Measurements from ENCODE around the gene CEP63. TPM values are rescaled to one million over a fixed set of nuclear protein-coding genes. Genes with fewer than 3 reads are reported as not detected.

Gene CEP63
- total and polyA plus RNA-seq, 2 experiments from 2014 or later = 15.1 to 53.9 TPM

- H3K4me2 ChIP-seq = no peak overlapping the region
- no peaks in the 10 kb centered on the region for H3K4me1 Mint-ChIP-seq
- H3K79me2 ChIP-seq (replicated peaks; ENCODE audit: insufficient read depth) = no peaks in the 10 kb centered on the region
- H3K27me3 ChIP-seq (ENCODE audit: insufficient read depth) = no peaks in the 10 kb centered on the region
- DNase-seq (ENCODE audit: low spot score) = no peak
- H3K9me3 Mint-ChIP-seq = peaks cover 3% of the 10 kb centered on the region; the same call in 2 of the 3 replicates
- TF ChIP-seq REST (IDR thresholded peaks at IDR 0.05; ENCODE audit: unreplicated experiment) = no peak
- no peak for TF ChIP-seq ETS1 (IDR thresholded peaks at IDR 0.05)
- TF ChIP-seq NANOG (IDR thresholded peaks at IDR 0.05; ENCODE audit: borderline replicate concordance) = no peak
- TF ChIP-seq EZH2 (IDR thresholded peaks at IDR 0.05; ENCODE audit: low read depth, unreplicated experiment) = no peak
- TF ChIP-seq EZH2phosphoT487 (IDR thresholded peaks at IDR 0.05; ENCODE audit: unreplicated experiment) = no peak
- TF ChIP-seq STAT1 (IDR thresholded peaks at IDR 0.05; ENCODE audit: unreplicated experiment) = no peak
- TF ChIP-seq, protein P1, sequence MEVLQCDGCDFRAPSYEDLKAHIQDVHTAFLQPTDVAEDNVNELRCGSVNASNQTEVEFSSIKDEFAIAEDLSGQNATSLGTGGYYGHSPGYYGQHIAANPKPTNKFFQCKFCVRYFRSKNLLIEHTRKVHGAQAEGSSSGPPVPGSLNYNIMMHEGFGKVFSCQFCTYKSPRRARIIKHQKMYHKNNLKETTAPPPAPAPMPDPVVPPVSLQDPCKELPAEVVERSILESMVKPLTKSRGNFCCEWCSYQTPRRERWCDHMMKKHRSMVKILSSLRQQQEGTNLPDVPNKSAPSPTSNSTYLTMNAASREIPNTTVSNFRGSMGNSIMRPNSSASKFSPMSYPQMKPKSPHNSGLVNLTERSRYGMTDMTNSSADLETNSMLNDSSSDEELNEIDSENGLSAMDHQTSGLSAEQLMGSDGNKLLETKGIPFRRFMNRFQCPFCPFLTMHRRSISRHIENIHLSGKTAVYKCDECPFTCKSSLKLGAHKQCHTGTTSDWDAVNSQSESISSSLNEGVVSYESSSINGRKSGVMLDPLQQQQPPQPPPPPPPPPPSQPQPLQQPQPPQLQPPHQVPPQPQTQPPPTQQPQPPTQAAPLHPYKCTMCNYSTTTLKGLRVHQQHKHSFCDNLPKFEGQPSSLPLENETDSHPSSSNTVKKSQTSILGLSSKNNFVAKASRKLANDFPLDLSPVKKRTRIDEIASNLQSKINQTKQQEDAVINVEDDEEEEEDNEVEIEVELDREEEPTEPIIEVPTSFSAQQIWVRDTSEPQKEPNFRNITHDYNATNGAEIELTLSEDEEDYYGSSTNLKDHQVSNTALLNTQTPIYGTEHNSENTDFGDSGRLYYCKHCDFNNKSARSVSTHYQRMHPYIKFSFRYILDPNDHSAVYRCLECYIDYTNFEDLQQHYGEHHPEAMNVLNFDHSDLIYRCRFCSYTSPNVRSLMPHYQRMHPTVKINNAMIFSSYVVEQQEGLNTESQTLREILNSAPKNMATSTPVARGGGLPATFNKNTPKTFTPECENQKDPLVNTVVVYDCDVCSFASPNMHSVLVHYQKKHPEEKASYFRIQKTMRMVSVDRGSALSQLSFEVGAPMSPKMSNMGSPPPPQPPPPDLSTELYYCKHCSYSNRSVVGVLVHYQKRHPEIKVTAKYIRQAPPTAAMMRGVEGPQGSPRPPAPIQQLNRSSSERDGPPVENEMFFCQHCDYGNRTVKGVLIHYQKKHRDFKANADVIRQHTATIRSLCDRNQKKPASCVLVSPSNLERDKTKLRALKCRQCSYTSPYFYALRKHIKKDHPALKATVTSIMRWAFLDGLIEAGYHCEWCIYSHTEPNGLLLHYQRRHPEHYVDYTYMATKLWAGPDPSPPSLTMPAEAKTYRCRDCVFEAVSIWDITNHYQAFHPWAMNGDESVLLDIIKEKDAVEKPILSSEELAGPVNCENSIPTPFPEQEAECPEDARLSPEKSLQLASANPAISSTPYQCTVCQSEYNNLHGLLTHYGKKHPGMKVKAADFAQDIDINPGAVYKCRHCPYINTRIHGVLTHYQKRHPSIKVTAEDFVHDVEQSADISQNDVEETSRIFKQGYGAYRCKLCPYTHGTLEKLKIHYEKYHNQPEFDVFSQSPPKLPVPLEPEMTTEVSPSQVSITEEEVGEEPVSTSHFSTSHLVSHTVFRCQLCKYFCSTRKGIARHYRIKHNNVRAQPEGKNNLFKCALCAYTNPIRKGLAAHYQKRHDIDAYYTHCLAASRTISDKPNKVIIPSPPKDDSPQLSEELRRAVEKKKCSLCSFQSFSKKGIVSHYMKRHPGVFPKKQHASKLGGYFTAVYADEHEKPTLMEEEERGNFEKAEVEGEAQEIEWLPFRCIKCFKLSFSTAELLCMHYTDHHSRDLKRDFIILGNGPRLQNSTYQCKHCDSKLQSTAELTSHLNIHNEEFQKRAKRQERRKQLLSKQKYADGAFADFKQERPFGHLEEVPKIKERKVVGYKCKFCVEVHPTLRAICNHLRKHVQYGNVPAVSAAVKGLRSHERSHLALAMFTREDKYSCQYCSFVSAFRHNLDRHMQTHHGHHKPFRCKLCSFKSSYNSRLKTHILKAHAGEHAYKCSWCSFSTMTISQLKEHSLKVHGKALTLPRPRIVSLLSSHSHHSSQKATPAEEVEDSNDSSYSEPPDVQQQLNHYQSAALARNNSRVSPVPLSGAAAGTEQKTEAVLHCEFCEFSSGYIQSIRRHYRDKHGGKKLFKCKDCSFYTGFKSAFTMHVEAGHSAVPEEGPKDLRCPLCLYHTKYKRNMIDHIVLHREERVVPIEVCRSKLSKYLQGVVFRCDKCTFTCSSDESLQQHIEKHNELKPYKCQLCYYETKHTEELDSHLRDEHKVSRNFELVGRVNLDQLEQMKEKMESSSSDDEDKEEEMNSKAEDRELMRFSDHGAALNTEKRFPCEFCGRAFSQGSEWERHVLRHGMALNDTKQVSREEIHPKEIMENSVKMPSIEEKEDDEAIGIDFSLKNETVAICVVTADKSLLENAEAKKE (CRISPR knock-in tag; IDR thresholded peaks at IDR 0.05) = no peak
- no peak for TF ChIP-seq CREB1 (CRISPR knock-in tag; IDR thresholded peaks at IDR 0.05; ENCODE audit: low read depth)
- no peak for TF ChIP-seq ZNF114 (CRISPR knock-in tag; IDR thresholded peaks at IDR 0.05)
- no peak for TF ChIP-seq ZNF331 (CRISPR knock-in tag; IDR thresholded peaks at IDR 0.05; ENCODE audit: low read depth)
- TF ChIP-seq CTCF (conservative IDR thresholded peaks at IDR 0.05; ENCODE audit: low read depth in 2 of 2) = no peak
- no peak for TF ChIP-seq POLR2AphosphoS5 (IDR thresholded peaks at IDR 0.05; ENCODE audit: low read depth)
- no peak for TF ChIP-seq JUNB (IDR thresholded peaks at IDR 0.05; ENCODE audit: unreplicated experiment)
- no peak for ATAC-seq
- no peaks in the 10 kb centered on the region for H3K36me3 Mint-ChIP-seq (ENCODE audit: low read depth)
- no peaks in the 10 kb centered on the region for H3K4me1 ChIP-seq (ENCODE audit: insufficient read depth)
- H3K36me3 ChIP-seq (ENCODE audit: insufficient read depth) = no peaks in the 10 kb centered on the region
- no peaks in the 10 kb centered on the region for H3F3A ChIP-seq (replicated peaks; ENCODE audit: low read depth)
- no peak overlapping the region for H2AFZ ChIP-seq
- H3K4me3 Mint-ChIP-seq = no peak overlapping the region
- H3K27ac Mint-ChIP-seq = no peak overlapping the region
- no peak overlapping the region for H3K4me3 ChIP-seq
- no peaks in the 10 kb centered on the region for H3K9me2 ChIP-seq (ENCODE audit: insufficient read depth)
- no peak overlapping the region for H3K27ac ChIP-seq (ENCODE audit: low read depth)
- H4K20me1 ChIP-seq (replicated peaks; ENCODE audit: insufficient read depth) = no peaks in the 10 kb centered on the region
- H3K27me3 Mint-ChIP-seq (ENCODE audit: insufficient read depth, low read depth, poor library complexity) = peaks cover 3% of the 10 kb centered on the region
Observed at GRCh38 chr3:134590766-134591165, 104.9 kb downstream of the CEP63 start.
